Activated gamma-delta T cell (primary cell): ENCODE measurements around the gene CD38.
"Not testable (repeated sequence)": the region's sequence is repeated elsewhere in the genome, so short reads cannot be mapped to it uniquely, and the experiment has no call there.

Source experiments
- DNase-seq: peaks from one replicate; lab custom pipeline; 2025; lab: John Stamatoyannopoulos, UW

Gene CD38

GRCh38 chr4:15762460-15762859 is 15.7 kb upstream of the CD38 start:
- DNase-seq, result not testable (repeated sequence)

GRCh38 chr4:15765391-15765790 is 12.7 kb upstream of the CD38 start:
- DNase-seq, result no peak

- DNase-seq, result no peak
Measured at GRCh38 chr4:15765910-15766697, 12.0 kb upstream of the CD38 start.

GRCh38 chr4:15766821-15767220 is 11.3 kb upstream of the CD38 start:
- no peak for DNase-seq

- DNase-seq, result no peak
Measured at GRCh38 chr4:15769202-15769601, 8.9 kb upstream of the CD38 start.

GRCh38 chr4:15771216-15772058 is 6.7 kb upstream of the CD38 start:
- DNase-seq, result no peak

DNA sequence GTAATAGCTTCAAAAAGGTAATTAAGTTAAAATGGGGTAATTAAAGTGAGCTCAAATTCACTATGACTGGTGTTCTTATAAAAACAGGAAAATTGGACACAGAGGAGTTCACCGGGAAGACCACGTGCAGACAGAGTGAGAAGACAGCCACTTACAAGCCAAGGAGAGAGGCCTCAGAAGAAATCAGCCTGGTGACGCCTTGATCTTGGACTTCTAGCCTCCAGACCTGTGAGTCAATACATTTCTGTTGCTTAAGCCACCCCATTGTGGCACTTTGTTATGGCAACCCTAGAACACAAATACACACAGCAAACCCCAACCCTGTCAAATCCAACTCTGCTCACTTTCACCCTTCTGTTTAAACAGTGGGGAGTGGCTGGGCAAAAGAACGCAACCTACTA is 4.1 kb upstream of the CD38 start:
- no peak for DNase-seq

- DNase-seq, result no peak
Measured at GRCh38 chr4:15776871-15777648, 1.1 kb upstream of the CD38 start.

- no peak for DNase-seq
Measured at GRCh38 chr4:15777697-15778288, 335 bp upstream of the CD38 start.

GRCh38 chr4:15779306-15779705 is 1.2 kb downstream of the CD38 start:
- no peak for DNase-seq

GRCh38 chr4:15779809-15780208 is 1.7 kb downstream of the CD38 start:
- no peak for DNase-seq

GRCh38 chr4:15781427-15782095 is 3.4 kb downstream of the CD38 start:
- DNase-seq, result no peak

- DNase-seq, result no peak
Measured at GRCh38 chr4:15783676-15784075, 5.5 kb downstream of the CD38 start.

DNA sequence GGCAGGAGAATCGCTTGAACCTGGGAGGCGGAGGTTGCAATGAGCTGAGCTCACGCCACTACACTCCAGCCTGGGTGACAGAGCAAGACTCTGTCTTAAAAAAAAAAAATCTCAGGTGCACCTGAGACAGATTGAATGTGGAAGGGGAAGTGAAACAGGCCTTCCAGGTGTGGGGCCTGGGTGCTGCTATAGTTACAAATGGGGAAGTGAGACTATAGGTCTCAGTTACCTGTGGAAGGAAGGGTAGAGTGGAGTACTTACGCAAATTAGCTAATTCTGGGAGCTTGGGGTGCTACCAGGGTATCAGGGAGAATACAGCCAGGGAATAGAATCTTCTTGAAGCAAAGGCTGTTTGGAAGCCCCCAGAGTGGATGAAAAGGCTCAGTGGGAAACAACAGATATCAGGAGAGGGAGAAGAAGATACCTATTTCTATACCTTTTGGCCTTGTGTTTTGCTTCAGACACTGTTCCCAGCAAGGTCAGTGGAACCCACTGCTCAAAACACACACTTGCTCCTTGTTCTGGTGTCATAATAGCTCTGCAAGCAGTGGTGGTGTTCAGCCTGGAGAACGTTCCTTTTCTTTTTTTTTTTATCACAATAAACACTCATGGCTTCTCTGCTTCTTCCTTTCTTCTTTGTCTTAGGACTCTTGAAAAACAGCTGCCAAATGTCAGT is 7.0 kb downstream of the CD38 start:
- no peak for DNase-seq

GRCh38 chr4:15786743-15787142 is 8.6 kb downstream of the CD38 start:
- no peak for DNase-seq

DNA sequence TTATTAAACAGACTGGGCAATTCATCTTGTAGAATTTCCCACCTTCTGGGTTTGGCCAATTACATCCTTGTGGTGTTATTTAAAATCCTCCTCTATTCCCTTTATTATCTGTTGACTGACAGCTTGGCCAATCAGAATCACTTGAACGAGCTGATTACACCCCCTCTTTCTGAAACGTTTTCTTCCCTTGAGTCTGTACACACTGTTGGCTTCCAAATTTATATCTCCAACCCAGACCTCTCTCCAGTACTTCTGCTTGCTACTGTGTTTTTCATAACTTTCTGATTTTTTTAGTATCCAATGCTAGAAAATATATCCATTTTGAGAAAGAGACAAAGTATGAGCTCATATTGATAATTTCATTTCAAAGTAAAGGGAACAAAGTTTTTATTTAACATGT is 14.8 kb downstream of the CD38 start:
- no peak for DNase-seq

- no peak for DNase-seq
Measured at GRCh38 chr4:15793506-15794363, 15.6 kb downstream of the CD38 start.

DNA sequence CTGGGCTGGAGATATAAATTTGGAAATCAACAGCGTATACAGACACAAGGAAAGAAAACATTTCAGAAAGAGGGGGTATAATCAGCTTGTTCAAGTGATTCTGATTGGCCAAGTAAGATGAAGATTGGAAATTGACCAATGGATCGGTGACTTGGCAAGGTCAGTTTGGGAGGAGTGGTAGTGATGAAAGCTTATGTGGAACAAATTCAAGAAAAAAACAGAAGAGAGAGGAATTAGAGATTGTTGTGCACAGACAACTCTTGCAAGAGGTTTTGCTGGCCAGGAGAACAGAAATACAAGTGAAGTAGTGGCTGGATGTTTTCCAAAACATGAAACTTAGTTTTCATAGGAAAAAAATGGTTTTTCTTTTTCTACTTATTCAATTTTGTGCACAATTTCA is 16.3 kb downstream of the CD38 start:
- DNase-seq, result no peak

DNA sequence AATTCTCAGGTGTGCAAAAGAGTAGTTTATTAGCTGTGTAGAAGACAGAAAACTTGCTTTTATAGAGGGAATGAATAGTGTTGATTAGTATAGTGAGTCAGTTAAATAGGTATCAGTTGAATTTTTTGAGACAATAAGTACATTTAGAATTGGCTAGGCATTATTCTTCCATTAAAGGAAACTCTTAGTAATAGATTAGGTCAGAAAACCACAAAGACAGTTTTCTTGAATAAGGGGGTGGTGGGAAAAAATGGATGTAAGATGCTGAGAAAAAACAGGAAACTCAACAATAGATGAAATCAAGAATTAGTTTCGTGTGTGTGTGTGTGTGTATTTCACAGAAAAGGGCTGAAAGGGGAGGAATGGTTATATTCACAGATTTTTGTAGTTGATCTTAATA is 16.8 kb downstream of the CD38 start:
- DNase-seq, result no peak

DNA sequence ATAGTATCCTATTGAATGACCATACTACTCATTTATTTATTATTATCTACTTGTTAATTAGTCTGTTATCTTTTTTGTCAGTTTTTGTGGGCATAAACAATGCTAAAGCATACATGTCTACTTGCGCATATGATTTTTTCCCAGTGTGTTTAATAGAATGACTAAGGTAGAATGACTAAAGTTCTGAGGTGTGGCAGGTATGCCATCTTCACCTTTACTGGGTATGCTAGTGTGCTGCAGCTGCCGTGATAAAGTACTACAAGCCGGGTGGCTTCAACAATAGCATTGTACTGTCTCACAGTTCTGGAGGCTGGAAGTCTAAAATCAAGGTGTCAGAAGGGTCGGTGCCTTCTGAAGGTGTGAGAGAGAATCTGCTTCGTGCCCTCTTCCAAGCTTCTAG is 19.2 kb downstream of the CD38 start:
- DNase-seq, result no peak
